K562 (cell line): Measurements from ENCODE around the gene UPK2. TPM values are rescaled to one million over a fixed set of nuclear protein-coding genes. Genes with fewer than 3 reads are reported as not detected.

ENCODE experiments used
- ADNP ChIP-seq: fragments of 200-800 bp; sonication (Bioruptor generic); IDR thresholded peaks from 2 replicates; pipeline ENCODE4 v1.6.1; 2016; ENCODE audit warnings: missing genetic modification characterization, missing compliant biosample characterization
- AFF4 ChIP-seq: sonication (generic); formaldehyde crosslinking; IDR thresholded peaks from 2 replicates; pipeline ENCODE4 v1.8.0; 2023; ENCODE audit warnings: mild to moderate bottlenecking, missing genetic modification reagents
- HDAC2 ChIP-seq: fragments of 450-650 bp; IDR thresholded peaks from 2 replicates; pipeline ENCODE4 v1.6.1; 2016; ENCODE audit warnings: mild to moderate bottlenecking
- REST ChIP-seq, 2 experiments: fragments of 450-650 bp; formaldehyde crosslinking in 1 of 2; IDR thresholded peaks; 2 replicates each; pipeline versions ENCODE4 v1.4.0 to v1.6.1; 2014 to 2020; ENCODE audit warnings: mild to moderate bottlenecking in 2 of 2, borderline replicate concordance in 1 of 2, low read depth in 1 of 2
- TCFL5 ChIP-seq: fragments of 250-450 bp; sonication (Bioruptor Pico); conservative IDR thresholded peaks from 2 replicates; pipeline ENCODE4 v1.6.1; 2021; ENCODE audit warnings: mild to moderate bottlenecking, moderate library complexity, matching md5 sums
- TEAD1 ChIP-seq, 2 experiments: fragments of 450-650 bp in 1 of 2; sonication (generic) in 1 of 2; formaldehyde crosslinking; IDR thresholded peaks; 2 replicates each; pipeline versions ENCODE4 v1.4.0 to v1.8.0; 2020 to 2022; ENCODE audit warnings: mild to moderate bottlenecking in 2 of 2, missing genetic modification reagents in 1 of 2
- UBTF ChIP-seq, 2 experiments: IDR thresholded peaks; 2 replicates each; pipeline ENCODE4 v1.6.1; 2012; ENCODE audit warnings: improper control_type of control experiment in 2 of 2, low read depth in 2 of 2, low read length in 2 of 2, borderline replicate concordance in 1 of 2
- ZNF134 ChIP-seq: fragments of 250-450 bp; sonication (Bioruptor Pico); conservative IDR thresholded peaks from 2 replicates; pipeline ENCODE4 v1.4.0; 2020
- polyA plus RNA-seq, 8 experiments: library from polyadenylated mRNA; depleted of rRNA in 4 of 8; stranded (reverse) in 5 of 8; unstranded in 3 of 8; fragments of >200 nt; fragmentation: Nextera tagmentation in 2 of 8; fragmentation: Illumina TruSeq in 1 of 8; extraction: Ambion mirVana in 2 of 8; extraction: Trizol in 1 of 8; gene quantifications; 2 replicates each; pipeline versions ENCODE4 v1.2.1 to v1.2.3, GENCODE V29; 2011 to 2014; ENCODE audit warnings: inconsistent platforms in 1 of 8, missing spikeins in 1 of 8
- total RNA-seq, 7 experiments: library from RNA; depleted of rRNA in 6 of 7; stranded (reverse); fragments of >200 nt in 6 of 7; fragmentation: Illumina TruSeq in 2 of 7; extraction: Trizol in 2 of 7; gene quantifications; 2 replicates each; pipeline versions ENCODE4 v1.2.1 to v1.2.3, GENCODE V29; 2011 to 2021; ENCODE audit warnings: low replicate concordance in 1 of 7

The UPK2 gene
- total and polyA plus RNA-seq, 9 of the 15 experiments (the other 6 are each of a cell fraction or from before 2014, with no cell fraction given) = not detected

GRCh38 chr11:118910309-118911112 lies 45.6 kb upstream of the UPK2 start (continued):
- TF ChIP-seq AFF4 (CRISPR knock-in tag) (peak; percentile 60; the same call in 1 of the 2 replicates), HDAC2 (peak; percentile 88), REST (IDR thresholded peaks at IDR 0.05; ENCODE audit: borderline replicate concordance) (0 out of 2 replicates have a peak, but pooled peaks have one; percentile 2), REST (CRISPR knock-in tag; IDR thresholded peaks at IDR 0.05; ENCODE audit: low read depth) (no peak), TCFL5 (CRISPR knock-in tag) (no peak), UBTF (IDR thresholded peaks at IDR 0.05; ENCODE audit: borderline replicate concordance in 1 of 2, low read depth in 2 of 2, low read length in 2 of 2) (0 out of 4 replicates have a peak, but pooled peaks of 1 of the 2 experiments have one; percentile 19), ADNP (peak; percentile 99), ZNF134 (CRISPR knock-in tag) (no peak), TEAD1 (CRISPR knock-in tag; IDR thresholded peaks at IDR 0.05) (peak in 1 of 2 experiments; percentile 40; a peak in 1 of 4 replicates)
